ENCODE data around the gene VPS50. TPM values are rescaled to one million over a fixed set of nuclear protein-coding genes. Genes with fewer than 3 reads are reported as not detected.

Gene VPS50
- total and polyA plus RNA-seq, 4 donors = 4.0 to 18.2 (median 11.9) TPM

- DNase-seq (ENCODE audit: low spot score) = no peak
- Histone ChIP-seq H3K4me1 (ENCODE audit: control insufficient read depth in 4 of 4, insufficient read depth in 4 of 4, low read length in 3 of 4) (no peaks in the 10 kb centered on the region), H3K36me3 (ENCODE audit: control insufficient read depth in 4 of 4, insufficient read depth in 3 of 4, low read depth in 1 of 4, low read length in 3 of 4) (no peaks in the 10 kb centered on the region), H3K4me3 (ENCODE audit: low read depth in 1 of 3, low read length in 3 of 3) (no peak overlapping the region), H3K27ac (ENCODE audit: low read depth in 1 of 2, low read length in 2 of 2) (no peak overlapping the region), H3K27me3 (ENCODE audit: control insufficient read depth in 4 of 4, insufficient read depth in 4 of 4, low read length in 3 of 4) (peaks cover 0 to 5% (median 1%) of the 10 kb centered on the region in 4 donors), H3K9ac (ENCODE audit: low read depth in 1 of 2, low read length in 2 of 2) (no peak overlapping the region), H3K9me3 (ENCODE audit: control insufficient read depth in 4 of 4, low read length in 3 of 4) (no peaks in the 10 kb centered on the region)
- TF ChIP-seq RAD21 (IDR thresholded peaks at IDR 0.05) = no peak
- no peak for TF ChIP-seq CTCF (IDR thresholded peaks at IDR 0.05; ENCODE audit: low read depth, low read length, missing input control)
- no peak for TF ChIP-seq HNF4A (conservative IDR thresholded peaks at IDR 0.05)
- no peak for TF ChIP-seq FOXA1 (IDR thresholded peaks at IDR 0.05)
- TF ChIP-seq NR2F2 (IDR thresholded peaks at IDR 0.05) = no peak
- TF ChIP-seq GABPA (IDR thresholded peaks at IDR 0.05 in 1 of 2, conservative IDR thresholded peaks at IDR 0.05 in 1 of 2) = no peak
- TF ChIP-seq ATF3 (IDR thresholded peaks at IDR 0.05) = no peak
- no peak for TF ChIP-seq HNF4G (IDR thresholded peaks at IDR 0.05)
- no peak for TF ChIP-seq FOXA2 (IDR thresholded peaks at IDR 0.05)
- no peak for TF ChIP-seq JUND (IDR thresholded peaks at IDR 0.05)
- TF ChIP-seq TAF1 (conservative IDR thresholded peaks at IDR 0.05) = no peak
- TF ChIP-seq EGR1 (IDR thresholded peaks at IDR 0.05; ENCODE audit: low read depth in 2 of 2) = no peak
- TF ChIP-seq SP1 (IDR thresholded peaks at IDR 0.05) = no peak
- TF ChIP-seq MAX (IDR thresholded peaks at IDR 0.05) = no peak
- no peak for TF ChIP-seq ZBTB33 (IDR thresholded peaks at IDR 0.05)
- TF ChIP-seq YY1 (IDR thresholded peaks at IDR 0.05) = no peak
- TF ChIP-seq RXRA (IDR thresholded peaks at IDR 0.05) = no peak
- 91% methylated on average over 3 of the region's 3 CpGs for WGBS
Measured at GRCh38 chr7:93390660-93391059, 158.5 kb downstream of the VPS50 start.

GRCh38 chr7:93392984-93393383 lies 160.8 kb downstream of the VPS50 start:
- H3K27ac ChIP-seq (ENCODE audit: low read depth in 1 of 2, low read length in 2 of 2) = no peak overlapping the region
- H3K36me3 ChIP-seq (ENCODE audit: control insufficient read depth in 4 of 4, insufficient read depth in 3 of 4, low read depth in 1 of 4, low read length in 3 of 4) = no peaks in the 10 kb centered on the region
- no peak for DNase-seq (ENCODE audit: low spot score)
- TF ChIP-seq HNF4A (conservative IDR thresholded peaks at IDR 0.05) (no peak), SP1 (IDR thresholded peaks at IDR 0.05) (no peak), ATF3 (IDR thresholded peaks at IDR 0.05) (no peak), RXRA (IDR thresholded peaks at IDR 0.05) (no peak), YY1 (IDR thresholded peaks at IDR 0.05) (no peak), ZBTB33 (IDR thresholded peaks at IDR 0.05) (no peak), CTCF (IDR thresholded peaks at IDR 0.05; ENCODE audit: low read depth, low read length, missing input control) (no peak), TAF1 (conservative IDR thresholded peaks at IDR 0.05) (no peak), NR2F2 (IDR thresholded peaks at IDR 0.05) (no peak), RAD21 (IDR thresholded peaks at IDR 0.05) (no peak), GABPA (IDR thresholded peaks at IDR 0.05 in 1 of 2, conservative IDR thresholded peaks at IDR 0.05 in 1 of 2) (no peak), JUND (IDR thresholded peaks at IDR 0.05) (no peak)
- H3K4me3 ChIP-seq (ENCODE audit: low read depth in 1 of 3, low read length in 3 of 3) = no peak overlapping the region
- no peaks in the 10 kb centered on the region for H3K4me1 ChIP-seq (ENCODE audit: control insufficient read depth in 4 of 4, insufficient read depth in 4 of 4, low read length in 3 of 4)
- H3K9ac ChIP-seq (ENCODE audit: low read depth in 1 of 2, low read length in 2 of 2) = no peak overlapping the region
- 89% methylated on average over 1 of the region's 1 CpG for WGBS
- H3K9me3 ChIP-seq (ENCODE audit: control insufficient read depth in 4 of 4, low read length in 3 of 4) = no peaks in the 10 kb centered on the region
- H3K27me3 ChIP-seq (ENCODE audit: control insufficient read depth in 4 of 4, insufficient read depth in 4 of 4, low read length in 3 of 4) = peaks cover 0 to 3% (median 0%) of the 10 kb centered on the region in 4 donors

All from liver (tissue), 9 donors.